Esophagus squamous epithelium (tissue), 5 donors: ENCODE data around the gene KAZN. TPM values are rescaled to one million over a fixed set of nuclear protein-coding genes. Genes with fewer than 3 reads are reported as not detected.

ENCODE experiments used
- DNase-seq: peaks from one replicate; lab custom pipeline; 2025; lab: John Stamatoyannopoulos, UW
- H3K27ac ChIP-seq, 4 donors: fragments of 200-600 bp; sonication (generic); one replicate each; pipeline ENCODE4 v1.5.1; 2016 to 2019; ENCODE audit warnings: mild to moderate bottlenecking in 1 of 4
- H3K27me3 ChIP-seq, 4 donors: fragments of 200-600 bp; sonication (generic); 1 replicate in 3 of 4; 2 replicates in 1 of 4; pipeline versions ENCODE4 v1.5.1 to v1.6.0; 2017 to 2021; ENCODE audit warnings: antibody characterized with exemption in 1 of 4
- H3K36me3 ChIP-seq, 3 donors: fragments of 200-600 bp; sonication (generic); one replicate each; pipeline ENCODE4 v1.5.1; 2016 to 2019
- H3K4me1 ChIP-seq, 3 donors: fragments of 200-600 bp; sonication (generic); one replicate each; pipeline ENCODE4 v1.5.1; 2017 to 2019
- H3K4me3 ChIP-seq, 4 donors: fragments of 200-600 bp; sonication (generic); 1 replicate in 3 of 4; 2 replicates in 1 of 4; pipeline ENCODE4 v1.5.1; 2016 to 2019; ENCODE audit warnings: mild to moderate bottlenecking in 2 of 4, moderate library complexity in 1 of 4
- H3K9me3 ChIP-seq, 3 donors: fragments of 200-600 bp; sonication (generic); one replicate each; pipeline ENCODE4 v1.5.1; 2016 to 2019
- CTCF ChIP-seq, 6 experiments: fragments of 450-650 bp in 4 of 6; fragments of 200-600 bp in 2 of 6; sonication (generic) in 2 of 6; IDR thresholded peaks; one replicate each; pipeline ENCODE4 v1.5.1; 2016 to 2019; ENCODE audit warnings: antibody characterized with exemption in 6 of 6, mild to moderate bottlenecking in 4 of 6, moderate library complexity in 4 of 6
- POLR2A ChIP-seq, 4 donors: fragments of 450-650 bp; IDR thresholded peaks; one replicate each; pipeline ENCODE4 v1.6.1; 2017; ENCODE audit warnings: antibody characterized with exemption in 4 of 4, mild to moderate bottlenecking in 4 of 4, moderate library complexity in 3 of 4
- WGBS, 2 donors: methylation state at CpG; one replicate each; pipeline ENCODE4 v1.1.5; 2018; 5-methylcytosine and 5-hydroxymethylcytosine counted together
- intact Hi-C: fragments of 100-400 bp; cut with DNase I; formaldehyde crosslinking; loops from one replicate; pipeline ENCODE4 v1.15.0; 2022
- total RNA-seq, 4 donors: library from RNA; depleted of rRNA; stranded (reverse); fragments of >200 nt; gene quantifications; one replicate each; pipeline ENCODE4 v1.1.0, GENCODE V29; 2016
- donor health status: DM: yes; HTN: yes; CAD: no.

The KAZN gene
- total RNA-seq, 4 donors from 2014 or later: 25.0 to 54.5 (median 30.8) TPM

- H3K9me3 ChIP-seq: peaks cover 0 to 17% (median 12%) of the 10 kb centered on the region in 3 donors
- no peaks in the 10 kb centered on the region for H3K27me3 ChIP-seq
- no peak for TF ChIP-seq CTCF (IDR thresholded peaks at IDR 0.05)
- TF ChIP-seq POLR2A (IDR thresholded peaks at IDR 0.05): no peak
- peak overlapping the region in 1 of 4 donors; percentile 12 for H3K27ac ChIP-seq
- no peaks in the 10 kb centered on the region for H3K4me1 ChIP-seq
- H3K4me3 ChIP-seq: no peak overlapping the region
- intact Hi-C loops: no loop called here
- no peak for DNase-seq
- no peaks in the 10 kb centered on the region for H3K36me3 ChIP-seq
- WGBS, 2 donors: 78 to 81% methylated on average over 9 of the region's 9 CpGs
Observed at GRCh38 chr1:14809191-14809981, 210.9 kb downstream of the KAZN start.

- Histone ChIP-seq H3K4me1 (peaks cover 0 to 12% (median 8%) of the 10 kb centered on the region in 3 donors), H3K27me3 (no peaks in the 10 kb centered on the region), H3K36me3 (no peaks in the 10 kb centered on the region), H3K27ac (peak overlapping the region in 2 of 4 donors; percentile 59 to 72), H3K4me3 (no peak overlapping the region), H3K9me3 (peaks cover 0 to 17% (median 12%) of the 10 kb centered on the region in 3 donors)
- TF ChIP-seq CTCF (IDR thresholded peaks at IDR 0.05): no peak
- TF ChIP-seq POLR2A (IDR thresholded peaks at IDR 0.05): no peak
- WGBS, 2 donors: 53 to 60% methylated on average over 7 to 9 of the region's 9 CpGs
- no peak for DNase-seq
- intact Hi-C loops: no loop called here
Observed at GRCh38 chr1:14810595-14811361, 212.3 kb downstream of the KAZN start.

- Histone ChIP-seq H3K4me1 (peaks cover 0 to 13% (median 8%) of the 10 kb centered on the region in 3 donors), H3K4me3 (no peak overlapping the region), H3K27me3 (no peaks in the 10 kb centered on the region), H3K36me3 (no peaks in the 10 kb centered on the region), H3K27ac (no peak overlapping the region), H3K9me3 (peaks cover 0 to 9% (median 7%) of the 10 kb centered on the region in 3 donors)
- intact Hi-C loops: no loop called here
- WGBS, 2 donors: 74 to 75% methylated on average over 3 of the region's 3 CpGs
- no peak for DNase-seq
- TF ChIP-seq POLR2A (IDR thresholded peaks at IDR 0.05): no peak
Observed at GRCh38 chr1:14811573-14811972, 213.1 kb downstream of the KAZN start.

- peaks cover 0 to 3% (median under 1%) of the 10 kb centered on the region in 3 donors for H3K9me3 ChIP-seq
- no peaks in the 10 kb centered on the region for H3K36me3 ChIP-seq
- no peaks in the 10 kb centered on the region for H3K27me3 ChIP-seq
- no peak for DNase-seq
- no peak for TF ChIP-seq CTCF (IDR thresholded peaks at IDR 0.05)
- no peak for TF ChIP-seq POLR2A (IDR thresholded peaks at IDR 0.05)
- intact Hi-C loops: no loop called here
- 81 to 97% methylated on average over 4 of the region's 4 CpGs for WGBS, 2 donors
- peaks cover 0 to 13% (median 8%) of the 10 kb centered on the region in 3 donors for H3K4me1 ChIP-seq
- no peak overlapping the region for H3K4me3 ChIP-seq
- H3K27ac ChIP-seq: no peak overlapping the region
Observed at GRCh38 chr1:14812189-14812588, 213.7 kb downstream of the KAZN start.

- Histone ChIP-seq H3K4me3 (no peak overlapping the region), H3K9me3 (no peaks in the 10 kb centered on the region), H3K4me1 (peaks cover 0 to 25% (median 8%) of the 10 kb centered on the region in 3 donors), H3K27ac (no peak overlapping the region), H3K27me3 (no peaks in the 10 kb centered on the region), H3K36me3 (no peaks in the 10 kb centered on the region)
- no peak for TF ChIP-seq POLR2A (IDR thresholded peaks at IDR 0.05)
- no peak for TF ChIP-seq CTCF (IDR thresholded peaks at IDR 0.05)
- 19 to 31% methylated on average over 4 to 7 of the region's 7 CpGs for WGBS, 2 donors
- DNase-seq: no peak
- intact Hi-C loops: no loop called here
Observed at GRCh38 chr1:14815175-14815877, 216.8 kb downstream of the KAZN start.
